K562 (cell line): ENCODE measurements around the gene SMAD7. TPM values are rescaled to one million over a fixed set of nuclear protein-coding genes. Genes with fewer than 3 reads are reported as not detected.

ENCODE experiments used
- ATAC-seq: fragments of 200-7000 bp; cut with Tn5 transposase; 3 replicates; pipeline ENCODE4 v1.9.1; 2020; ENCODE audit warnings: moderate library complexity
- BruUV-seq: library from RNA; stranded (reverse); fragments of 400-500 nt; replicated peaks from 2 replicates; lab custom pipeline; 2021; lab: Mats Ljungman, UMichigan
- CTCF ChIA-PET: fragments of 300-600 bp; formaldehyde crosslinking; extraction: SDS; loops from one replicate; lab custom pipeline; 2021; ENCODE audit warnings: low intra/inter-chr PET ratio; lab: Yijun Ruan, JAX
- POLR2A ChIA-PET: fragments of 300-600, 350-650 bp; sonication (Branson Sonifier 250); formaldehyde crosslinking; extraction: SDS; loops from one replicate; lab custom pipeline; 2021; ENCODE audit warnings: antibody characterized with exemption, inconsistent platforms; lab: Yijun Ruan, JAX
- DNase-seq, 4 experiments: peaks; one replicate each; pipeline versions ENCODE4 v3.0.0 to v3.0.0-alpha.2; 2011 to 2018; ENCODE audit warnings: low spot score in 3 of 4, mixed read lengths in 3 of 4; ENCODE audit errors: extremely low read depth in 1 of 4
- FAIRE-seq: peaks from 2 replicates; lab custom pipeline; 2011; peaks lifted over from hg19 to GRCh38; lab: Jason Lieb, UNC
- H2AFZ ChIP-seq: 2 replicates; pipeline ENCODE4 v1.6.0; 2011; ENCODE audit warnings: low read depth, low read length, control low read depth, inconsistent platforms
- H3K27ac ChIP-seq: fragments of 200-600 bp; 3 replicates; pipeline ENCODE4 v1.8.0; 2011; ENCODE audit warnings: low read depth, mild to moderate bottlenecking, control low read depth, inconsistent platforms, low read length, moderate library complexity, mixed read lengths; ENCODE audit errors: extremely low read depth
- H3K27me3 ChIP-seq, 2 experiments: fragments of 300-600 bp in 1 of 2; 2 replicates in 1 of 2; 3 replicates in 1 of 2; pipeline versions ENCODE4 v1.6.0 to v1.8.0; 2011; ENCODE audit warnings: inconsistent platforms in 2 of 2, low read length in 2 of 2, mild to moderate bottlenecking in 1 of 2, mixed read lengths in 1 of 2, moderate library complexity in 1 of 2; ENCODE audit not compliant: control insufficient read depth in 2 of 2, insufficient read depth in 2 of 2
- H3K36me3 ChIP-seq: fragments of 300-600 bp; 3 replicates; pipeline ENCODE4 v1.8.0; 2011; ENCODE audit warnings: mild to moderate bottlenecking, low read length, inconsistent platforms; ENCODE audit not compliant: control insufficient read depth, insufficient read depth
- H3K4me1 ChIP-seq, 2 experiments: fragments of 200-600 bp in 1 of 2; replicated peaks in 1 of 2; 2 replicates in 1 of 2; 3 replicates in 1 of 2; pipeline versions ENCODE4 v1.5.1 to v1.8.0; 2011; ENCODE audit warnings: inconsistent platforms in 2 of 2, low read length in 2 of 2, mild to moderate bottlenecking in 1 of 2, mixed read lengths in 1 of 2, moderate library complexity in 1 of 2; ENCODE audit not compliant: control insufficient read depth in 2 of 2, insufficient read depth in 2 of 2
- H3K4me2 ChIP-seq: 2 replicates; pipeline ENCODE4 v1.6.1; 2011; ENCODE audit warnings: low read length, control low read depth, inconsistent platforms, mixed read lengths; ENCODE audit not compliant: insufficient read depth
- H3K4me3 ChIP-seq: fragments of 200-600 bp; sonication (generic), shearing (Covaris generic); 2 replicates; pipeline ENCODE4 v1.5.1; 2016; ENCODE audit warnings: control low read depth, inconsistent platforms
- H3K79me2 ChIP-seq: fragments of 200-600 bp; 3 replicates; pipeline ENCODE4 v1.8.0; 2011; ENCODE audit warnings: low read length, inconsistent platforms; ENCODE audit not compliant: control insufficient read depth, insufficient read depth
- H3K9ac ChIP-seq, 2 experiments: 2 replicates each; pipeline versions ENCODE4 v1.6.0 to v1.6.1; 2011; ENCODE audit warnings: low read depth in 2 of 2, low read length in 2 of 2, control low read depth in 1 of 2, inconsistent platforms in 1 of 2, mild to moderate bottlenecking in 1 of 2, mixed read lengths in 1 of 2; ENCODE audit not compliant: insufficient read depth in 1 of 2
- H3K9me1 ChIP-seq: one replicate; pipeline ENCODE4 v1.6.0; 2011; ENCODE audit warnings: inconsistent platforms, mild to moderate bottlenecking, low read length, moderate library complexity; ENCODE audit not compliant: control insufficient read depth, insufficient read depth
- H3K9me3 ChIP-seq: replicated peaks from 2 replicates; pipeline ENCODE4 v1.5.1; 2011; ENCODE audit warnings: low read depth, low read length, inconsistent platforms; ENCODE audit not compliant: control insufficient read depth, insufficient read depth
- H4K20me1 ChIP-seq: replicated peaks from 2 replicates; pipeline ENCODE4 v1.6.1; 2011; ENCODE audit warnings: low read length, inconsistent platforms, mixed read lengths; ENCODE audit not compliant: control insufficient read depth, insufficient read depth
- BRF1 ChIP-seq: IDR thresholded peaks from 3 replicates; pipeline ENCODE4 v1.6.1; 2011; ENCODE audit warnings: borderline replicate concordance, mild to moderate bottlenecking; ENCODE audit not compliant: insufficient read length; ENCODE audit errors: extremely low read depth
- CHD1 ChIP-seq: fragments of 200-600 bp; sonication (generic); IDR thresholded peaks from one replicate; pipeline ENCODE4 v1.6.1; 2012; ENCODE audit warnings: mild to moderate bottlenecking, moderate library complexity, low read length, inconsistent platforms
- EGR1 ChIP-seq: fragments of 450-650 bp; conservative IDR thresholded peaks from 2 replicates; pipeline ENCODE4 v1.6.1; 2017; ENCODE audit warnings: mild to moderate bottlenecking
- ETV6 ChIP-seq, 3 experiments: fragments of 150-350 bp in 1 of 3; sonication (generic) in 1 of 3; formaldehyde crosslinking in 1 of 3; IDR thresholded peaks; 2 replicates each; pipeline versions ENCODE4 v1.6.1 to v1.8.0; 2014 to 2022; ENCODE audit warnings: borderline replicate concordance in 2 of 3, low read depth in 2 of 3, antibody characterized with exemption in 1 of 3, low read length in 1 of 3, mild to moderate bottlenecking in 1 of 3, missing genetic modification reagents in 1 of 3
- GATAD2B ChIP-seq: fragments of 450-650 bp; IDR thresholded peaks from 2 replicates; pipeline ENCODE4 v1.6.1; 2017; ENCODE audit warnings: mild to moderate bottlenecking, borderline replicate concordance
- HDAC1 ChIP-seq, 2 experiments: fragments of 450-650 bp; IDR thresholded peaks; 2 replicates each; pipeline ENCODE4 v1.6.1; 2016 to 2017; ENCODE audit warnings: inconsistent platforms in 1 of 2, mild to moderate bottlenecking in 1 of 2, moderate library complexity in 1 of 2
- HMG20A ChIP-seq: fragments of 450-650 bp; formaldehyde crosslinking; conservative IDR thresholded peaks from 2 replicates; pipeline ENCODE4 v1.4.0; 2020; ENCODE audit warnings: mild to moderate bottlenecking, mixed read lengths
- NFE2 ChIP-seq: IDR thresholded peaks from 2 replicates; pipeline ENCODE4 v1.6.1; 2014; ENCODE audit warnings: antibody characterized with exemption, low read depth
- PURB ChIP-seq: sonication (generic); formaldehyde crosslinking; IDR thresholded peaks from 2 replicates; pipeline ENCODE4 v1.9.0; 2021; ENCODE audit warnings: low read depth, mild to moderate bottlenecking, missing genetic modification reagents
- TFE3 ChIP-seq: fragments of 450-650 bp; formaldehyde crosslinking; IDR thresholded peaks from 2 replicates; pipeline ENCODE4 v1.4.0; 2020; ENCODE audit warnings: mild to moderate bottlenecking, mixed read lengths
- WGBS: fragments of 100-300 bp; shearing (Covaris generic); methylation state at CpG from one replicate; pipeline ENCODE4 v1.1.6; 2016; ENCODE audit warnings: low coverage, mixed read lengths; ENCODE audit not compliant: insufficient coverage; ENCODE audit errors: missing lambda C conversion rate; 5-methylcytosine and 5-hydroxymethylcytosine counted together
- in situ Hi-C: fragments of 300-500 bp; cut with MboI; formaldehyde crosslinking; loops from 4 replicates; pipeline ENCODE4 v1.15.0; 2018; ENCODE audit warnings: inconsistent platforms, mixed read lengths
- intact Hi-C: fragments of 100-400 bp; cut with micrococcal nuclease; formaldehyde crosslinking; loops from 2 replicates; pipeline ENCODE4 v1.14.2; 2022
- polyA plus RNA-seq, 8 experiments: library from polyadenylated mRNA; depleted of rRNA in 4 of 8; stranded (reverse) in 5 of 8; unstranded in 3 of 8; fragments of >200 nt; fragmentation: Nextera tagmentation in 2 of 8; fragmentation: Illumina TruSeq in 1 of 8; extraction: Ambion mirVana in 2 of 8; extraction: Trizol in 1 of 8; gene quantifications; 2 replicates each; pipeline versions ENCODE4 v1.2.1 to v1.2.3, GENCODE V29; 2011 to 2014; ENCODE audit warnings: inconsistent platforms in 1 of 8, missing spikeins in 1 of 8
- total RNA-seq, 7 experiments: library from RNA; depleted of rRNA in 6 of 7; stranded (reverse); fragments of >200 nt in 6 of 7; fragmentation: Illumina TruSeq in 2 of 7; extraction: Trizol in 2 of 7; gene quantifications; 2 replicates each; pipeline versions ENCODE4 v1.2.1 to v1.2.3, GENCODE V29; 2011 to 2021; ENCODE audit warnings: low replicate concordance in 1 of 7
- TF ChIP-seq, protein P1 (sequence below): sonication (generic); formaldehyde crosslinking; IDR thresholded peaks from 2 replicates; pipeline ENCODE4 v1.5.0; 2020; ENCODE audit warnings: missing genetic modification reagents
- TF ChIP-seq, protein P2 (sequence below), 3 experiments: fragments of 200-800 bp in 1 of 3; fragments of 250-450 bp in 1 of 3; fragments of 450-650 bp in 1 of 3; sonication (Bioruptor Pico) in 1 of 3; sonication (Bioruptor generic) in 1 of 3; formaldehyde crosslinking in 1 of 3; IDR thresholded peaks; 2 replicates each; pipeline versions ENCODE4 v1.6.1 to v1.8.0; 2016 to 2022; ENCODE audit warnings: mild to moderate bottlenecking in 2 of 3, missing genetic modification characterization in 2 of 3, missing compliant biosample characterization in 1 of 3, moderate library complexity in 1 of 3

Gene SMAD7
- total and polyA plus RNA-seq, 9 of the 15 experiments (the other 6 are each of a cell fraction or from before 2014, with no cell fraction given): 0.13 to 3.0 (median 1.6) TPM

GRCh38 chr18:48982266-48982665, 31.5 kb upstream of the SMAD7 start (continued):
- no peak for TF ChIP-seq TFE3 (CRISPR knock-in tag)
- peak; percentile 42 for TF ChIP-seq EGR1
- no peak for TF ChIP-seq BRF1
- TF ChIP-seq GATAD2B: no peak
- peak in 1 of 2 experiments; percentile 76; a peak in 2 of 4 replicates for TF ChIP-seq ETV6 (IDR thresholded peaks at IDR 0.05; ENCODE audit: borderline replicate concordance in 1 of 2, low read depth in 2 of 2, low read length in 1 of 2)
- TF ChIP-seq ETV6 (CRISPR knock-in tag; IDR thresholded peaks at IDR 0.05; ENCODE audit: borderline replicate concordance): no peak

- H3K27me3 ChIP-seq: no peaks in the 10 kb centered on the region; a peak in 1 of 5 replicates
- peaks cover 12 to 14% of the 10 kb centered on the region in 2 experiments for H3K4me1 ChIP-seq
- H2AFZ ChIP-seq: 0 out of 2 replicates have a peak overlapping the region, but pooled peaks have one; percentile 45
- ATAC-seq: no peak
- H3K27ac ChIP-seq: no peak overlapping the region
- in situ Hi-C loops: no loop called here
- no peak for FAIRE-seq
- no peaks in the 10 kb centered on the region for H3K9me1 ChIP-seq
- no peaks in the 10 kb centered on the region for H4K20me1 ChIP-seq
- BruUV-seq: no TSS peak
- no peak overlapping the region for H3K4me3 ChIP-seq
- H3K4me2 ChIP-seq: no peak overlapping the region
- POLR2A ChIA-PET: interaction anchor here (0.6 kb wide), 1 partner anchor 483 kb away, joined by 3 read pairs; no protein-coding TSS in a partner anchor
- intact Hi-C loops: no loop called here
- 31% methylated on average over 11 of the region's 11 CpGs for WGBS
- DNase-seq: peak in 2 of 4 experiments; percentile 27 to 31
- H3K79me2 ChIP-seq: no peaks in the 10 kb centered on the region
- no peaks in the 10 kb centered on the region for H3K36me3 ChIP-seq
- H3K9ac ChIP-seq: peak overlapping the region in 1 of 2 experiments; percentile 9; a peak in 1 of 4 replicates
- CTCF ChIA-PET: no interaction called here
- H3K9me3 ChIP-seq: no peaks in the 10 kb centered on the region
- TF ChIP-seq PURB: no peak
- TF ChIP-seq HMG20A (CRISPR knock-in tag): no peak
- no peak for TF ChIP-seq HDAC1 (IDR thresholded peaks at IDR 0.05)
- no peak for TF ChIP-seq NFE2
- TF ChIP-seq, protein P1, sequence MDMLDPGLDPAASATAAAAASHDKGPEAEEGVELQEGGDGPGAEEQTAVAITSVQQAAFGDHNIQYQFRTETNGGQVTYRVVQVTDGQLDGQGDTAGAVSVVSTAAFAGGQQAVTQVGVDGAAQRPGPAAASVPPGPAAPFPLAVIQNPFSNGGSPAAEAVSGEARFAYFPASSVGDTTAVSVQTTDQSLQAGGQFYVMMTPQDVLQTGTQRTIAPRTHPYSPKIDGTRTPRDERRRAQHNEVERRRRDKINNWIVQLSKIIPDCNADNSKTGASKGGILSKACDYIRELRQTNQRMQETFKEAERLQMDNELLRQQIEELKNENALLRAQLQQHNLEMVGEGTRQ (CRISPR knock-in tag): no peak
- TF ChIP-seq, protein P2, sequence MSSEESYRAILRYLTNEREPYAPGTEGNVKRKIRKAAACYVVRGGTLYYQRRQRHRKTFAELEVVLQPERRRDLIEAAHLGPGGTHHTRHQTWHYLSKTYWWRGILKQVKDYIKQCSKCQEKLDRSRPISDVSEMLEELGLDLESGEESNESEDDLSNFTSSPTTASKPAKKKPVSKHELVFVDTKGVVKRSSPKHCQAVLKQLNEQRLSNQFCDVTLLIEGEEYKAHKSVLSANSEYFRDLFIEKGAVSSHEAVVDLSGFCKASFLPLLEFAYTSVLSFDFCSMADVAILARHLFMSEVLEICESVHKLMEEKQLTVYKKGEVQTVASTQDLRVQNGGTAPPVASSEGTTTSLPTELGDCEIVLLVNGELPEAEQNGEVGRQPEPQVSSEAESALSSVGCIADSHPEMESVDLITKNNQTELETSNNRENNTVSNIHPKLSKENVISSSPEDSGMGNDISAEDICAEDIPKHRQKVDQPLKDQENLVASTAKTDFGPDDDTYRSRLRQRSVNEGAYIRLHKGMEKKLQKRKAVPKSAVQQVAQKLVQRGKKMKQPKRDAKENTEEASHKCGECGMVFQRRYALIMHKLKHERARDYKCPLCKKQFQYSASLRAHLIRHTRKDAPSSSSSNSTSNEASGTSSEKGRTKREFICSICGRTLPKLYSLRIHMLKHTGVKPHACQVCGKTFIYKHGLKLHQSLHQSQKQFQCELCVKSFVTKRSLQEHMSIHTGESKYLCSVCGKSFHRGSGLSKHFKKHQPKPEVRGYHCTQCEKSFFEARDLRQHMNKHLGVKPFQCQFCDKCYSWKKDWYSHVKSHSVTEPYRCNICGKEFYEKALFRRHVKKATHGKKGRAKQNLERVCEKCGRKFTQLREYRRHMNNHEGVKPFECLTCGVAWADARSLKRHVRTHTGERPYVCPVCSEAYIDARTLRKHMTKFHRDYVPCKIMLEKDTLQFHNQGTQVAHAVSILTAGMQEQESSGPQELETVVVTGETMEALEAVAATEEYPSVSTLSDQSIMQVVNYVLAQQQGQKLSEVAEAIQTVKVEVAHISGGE (CRISPR knock-in tag; IDR thresholded peaks at IDR 0.05): no peak
- TF ChIP-seq CHD1: no peak
Measured at GRCh38 chr18:48979944-48980890, 29.5 kb upstream of the SMAD7 start.
